Neural crest cell (in vitro differentiated cells): ENCODE data around the gene ADGRL2. TPM values are rescaled to one million over a fixed set of nuclear protein-coding genes. Genes with fewer than 3 reads are reported as not detected.

Experiments
- DNase-seq: peaks from one replicate; pipeline ENCODE4 v3.0.0; 2021; ENCODE audit warnings: low read depth, mixed read lengths, low spot score
- H3K27ac Mint-ChIP-seq: one replicate; pipeline ENCODE4 v1.8.0; 2021; ENCODE audit warnings: mild to moderate bottlenecking, mixed read lengths; ENCODE audit not compliant: unreplicated experiment
- H3K27me3 Mint-ChIP-seq: 2 replicates; pipeline ENCODE4 v1.8.0; 2021; ENCODE audit warnings: low read depth, mild to moderate bottlenecking, mixed read lengths
- H3K36me3 Mint-ChIP-seq: 2 replicates; pipeline ENCODE4 v1.8.0; 2021; ENCODE audit warnings: low read depth, mild to moderate bottlenecking, mixed read lengths
- H3K4me1 Mint-ChIP-seq: 2 replicates; pipeline ENCODE4 v1.8.0; 2021; ENCODE audit warnings: mixed read lengths
- H3K4me3 Mint-ChIP-seq: one replicate; pipeline ENCODE4 v1.8.0; 2021; ENCODE audit warnings: mild to moderate bottlenecking, mixed read lengths
- H3K9me3 Mint-ChIP-seq: 2 replicates; pipeline ENCODE4 v1.8.0; 2021; ENCODE audit warnings: mixed read lengths
- total RNA-seq: library from RNA; stranded (reverse); gene quantifications from 2 replicates; pipeline ENCODE4 v1.2.1, GENCODE V29; 2021
- TF ChIP-seq, protein P1 (sequence below): fragments of 200-600 bp; sonication (generic); conservative IDR thresholded peaks from 2 replicates; pipeline ENCODE4 v1.5.0; 2021; ENCODE audit warnings: antibody characterized with exemption, mild to moderate bottlenecking

ADGRL2 gene
- total RNA-seq, 1 donor from 2014 or later: 170 TPM

DNA sequence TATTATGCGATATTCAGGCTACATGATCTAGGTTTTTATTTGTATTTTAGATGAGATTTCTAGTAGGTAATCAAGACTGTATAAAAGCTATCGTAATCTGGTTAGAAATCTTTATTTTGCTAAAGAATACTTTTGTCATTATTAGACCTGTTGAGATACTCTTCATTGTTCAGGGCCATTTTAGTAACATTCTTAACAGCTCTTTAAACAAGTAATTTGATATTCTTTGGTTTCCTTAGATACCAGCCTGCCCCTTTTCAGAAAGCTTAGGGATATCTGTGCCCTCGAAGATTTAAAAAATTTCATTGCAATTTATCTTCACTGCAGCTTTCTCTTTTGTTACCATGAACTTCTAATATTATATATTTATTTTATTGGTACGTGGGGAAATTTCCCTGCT is 18.9 kb downstream of the ADGRL2 start:
- no peak for DNase-seq
- Mint-ChIP-seq H3K27me3 (no peaks in the 10 kb centered on the region), H3K4me3 (no peak overlapping the region), H3K27ac (no peak overlapping the region), H3K9me3 (no peaks in the 10 kb centered on the region), H3K36me3 (peaks cover 6% of the 10 kb centered on the region), H3K4me1 (peaks cover 44% of the 10 kb centered on the region)
- TF ChIP-seq, protein P1, sequence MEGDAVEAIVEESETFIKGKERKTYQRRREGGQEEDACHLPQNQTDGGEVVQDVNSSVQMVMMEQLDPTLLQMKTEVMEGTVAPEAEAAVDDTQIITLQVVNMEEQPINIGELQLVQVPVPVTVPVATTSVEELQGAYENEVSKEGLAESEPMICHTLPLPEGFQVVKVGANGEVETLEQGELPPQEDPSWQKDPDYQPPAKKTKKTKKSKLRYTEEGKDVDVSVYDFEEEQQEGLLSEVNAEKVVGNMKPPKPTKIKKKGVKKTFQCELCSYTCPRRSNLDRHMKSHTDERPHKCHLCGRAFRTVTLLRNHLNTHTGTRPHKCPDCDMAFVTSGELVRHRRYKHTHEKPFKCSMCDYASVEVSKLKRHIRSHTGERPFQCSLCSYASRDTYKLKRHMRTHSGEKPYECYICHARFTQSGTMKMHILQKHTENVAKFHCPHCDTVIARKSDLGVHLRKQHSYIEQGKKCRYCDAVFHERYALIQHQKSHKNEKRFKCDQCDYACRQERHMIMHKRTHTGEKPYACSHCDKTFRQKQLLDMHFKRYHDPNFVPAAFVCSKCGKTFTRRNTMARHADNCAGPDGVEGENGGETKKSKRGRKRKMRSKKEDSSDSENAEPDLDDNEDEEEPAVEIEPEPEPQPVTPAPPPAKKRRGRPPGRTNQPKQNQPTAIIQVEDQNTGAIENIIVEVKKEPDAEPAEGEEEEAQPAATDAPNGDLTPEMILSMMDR: no peak

DNA sequence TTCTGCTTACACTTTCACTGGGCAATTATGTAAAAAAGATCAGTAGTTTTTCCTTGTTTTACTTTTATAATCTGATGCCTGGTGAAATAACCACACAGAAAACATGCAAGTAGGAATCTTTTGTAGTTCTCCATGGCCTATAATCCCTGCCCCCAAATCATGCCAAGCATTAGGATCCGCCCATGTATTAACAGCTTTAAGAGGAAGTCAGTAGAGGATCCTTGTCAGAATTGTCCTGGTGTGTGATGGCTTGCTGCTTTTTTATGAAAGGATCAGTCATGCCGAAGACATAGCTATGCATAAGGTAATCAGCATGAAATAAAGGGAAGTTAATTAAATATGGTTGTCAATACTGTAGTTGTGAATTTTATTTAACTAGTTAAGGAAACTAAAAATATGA is 20.0 kb downstream of the ADGRL2 start:
- no peaks in the 10 kb centered on the region for H3K9me3 Mint-ChIP-seq
- H3K4me3 Mint-ChIP-seq: no peak overlapping the region
- H3K36me3 Mint-ChIP-seq: peaks cover 9% of the 10 kb centered on the region
- DNase-seq: no peak
- TF ChIP-seq, protein P1: no peak
- H3K4me1 Mint-ChIP-seq: peaks cover 51% of the 10 kb centered on the region
- H3K27me3 Mint-ChIP-seq: no peaks in the 10 kb centered on the region
- H3K27ac Mint-ChIP-seq: no peak overlapping the region

DNA sequence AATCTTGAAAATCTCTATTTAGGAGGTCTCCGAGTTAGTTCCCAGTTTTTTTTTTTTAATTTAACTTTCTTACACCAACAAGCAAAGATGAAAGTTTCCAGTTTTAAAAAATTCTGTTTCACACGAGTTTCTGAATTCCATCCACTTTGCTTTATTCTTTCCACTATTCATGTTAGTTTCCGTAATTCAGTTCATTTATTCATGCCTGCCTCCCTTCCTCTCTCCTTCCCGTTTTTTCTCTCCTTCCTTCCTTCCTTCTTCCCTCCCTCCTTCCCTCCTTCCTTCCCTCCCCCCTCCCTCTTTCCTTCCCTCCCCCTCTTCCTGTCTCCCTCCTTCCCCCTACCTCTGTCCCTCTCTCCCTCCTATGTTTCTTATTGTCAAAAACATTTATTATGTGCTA is 22.3 kb downstream of the ADGRL2 start:
- TF ChIP-seq, protein P1: no peak
- Mint-ChIP-seq H3K36me3 (peaks cover 9% of the 10 kb centered on the region), H3K27ac (no peak overlapping the region), H3K4me3 (no peak overlapping the region), H3K4me1 (peaks cover 55% of the 10 kb centered on the region), H3K9me3 (no peaks in the 10 kb centered on the region), H3K27me3 (no peaks in the 10 kb centered on the region)
- DNase-seq: no peak

DNA sequence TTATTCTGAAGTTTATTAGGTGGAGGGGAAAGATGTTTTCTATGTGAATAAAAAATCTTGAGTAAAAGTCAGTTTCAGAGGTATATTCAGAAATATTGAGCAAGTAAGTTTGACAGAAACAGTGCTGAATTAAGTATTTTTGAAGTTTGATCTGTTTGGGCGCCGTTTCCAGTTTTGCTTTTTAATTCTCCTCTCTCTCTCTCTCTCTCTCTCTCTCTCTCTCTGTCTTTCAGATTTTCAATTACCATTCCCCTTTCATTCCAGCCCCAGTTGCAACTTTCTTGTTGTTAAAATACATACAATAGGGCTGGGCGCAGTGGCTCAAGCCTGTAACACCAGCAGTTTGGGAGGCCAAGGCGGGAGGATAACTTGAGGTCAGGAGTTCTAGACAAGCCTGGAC is 24.0 kb downstream of the ADGRL2 start:
- Mint-ChIP-seq H3K36me3 (peaks cover 9% of the 10 kb centered on the region), H3K27ac (no peak overlapping the region), H3K4me1 (peaks cover 44% of the 10 kb centered on the region), H3K4me3 (no peak overlapping the region), H3K9me3 (no peaks in the 10 kb centered on the region), H3K27me3 (no peaks in the 10 kb centered on the region)
- TF ChIP-seq, protein P1: no peak
- no peak for DNase-seq

DNA sequence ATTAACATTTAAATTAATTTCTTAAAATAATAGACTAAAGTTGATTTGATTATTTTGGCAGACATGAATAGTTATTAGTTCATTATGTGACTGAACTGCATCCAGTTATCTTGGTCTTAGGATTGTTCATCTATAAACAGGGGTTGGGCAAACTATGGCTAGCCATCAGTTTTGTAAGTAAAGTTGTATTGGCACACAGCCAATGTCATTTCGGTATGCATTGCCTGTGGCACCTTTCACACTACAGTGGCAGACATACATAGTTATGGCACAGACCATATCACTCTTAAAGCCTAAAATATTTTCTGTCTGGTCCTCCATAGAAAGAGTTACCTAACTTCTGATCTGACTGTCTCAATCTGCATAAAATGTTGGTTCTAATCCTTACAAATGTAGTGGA is 27.2 kb downstream of the ADGRL2 start:
- no peak for DNase-seq
- Mint-ChIP-seq H3K4me1 (peaks cover 41% of the 10 kb centered on the region), H3K27me3 (no peaks in the 10 kb centered on the region), H3K4me3 (no peak overlapping the region), H3K36me3 (peaks cover 9% of the 10 kb centered on the region), H3K27ac (no peak overlapping the region), H3K9me3 (no peaks in the 10 kb centered on the region)
- TF ChIP-seq, protein P1: no peak

DNA sequence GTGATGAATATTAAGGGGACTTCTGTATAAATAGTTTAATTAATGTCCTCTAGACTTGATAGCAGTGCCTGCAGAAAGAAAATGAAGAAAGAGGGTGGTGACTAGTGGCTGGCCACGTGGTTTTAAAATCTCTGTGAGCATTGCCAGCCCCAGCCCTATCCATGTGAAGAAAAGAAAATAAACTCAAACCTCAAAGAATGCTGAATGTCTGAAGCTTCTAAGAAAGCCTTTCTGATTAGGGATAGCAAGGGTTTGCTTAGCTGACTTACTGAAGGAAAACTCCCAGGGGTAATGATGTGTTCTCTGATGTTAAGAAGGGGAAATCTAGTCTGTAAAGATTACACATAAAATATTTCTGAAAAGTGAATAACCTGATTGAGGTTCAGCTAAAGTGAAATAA is 31.8 kb downstream of the ADGRL2 start:
- TF ChIP-seq, protein P1: no peak
- H3K36me3 Mint-ChIP-seq: peaks cover 2% of the 10 kb centered on the region
- no peaks in the 10 kb centered on the region for H3K9me3 Mint-ChIP-seq
- H3K4me3 Mint-ChIP-seq: peak overlapping the region; percentile 39
- peaks cover 63% of the 10 kb centered on the region for H3K4me1 Mint-ChIP-seq
- no peak for DNase-seq
- peak overlapping the region; percentile 94 for H3K27ac Mint-ChIP-seq
- no peaks in the 10 kb centered on the region for H3K27me3 Mint-ChIP-seq
